Measurements from ENCODE around the gene ACLY.
"Not testable (repeated sequence)": the region's sequence is repeated elsewhere in the genome, so short reads cannot be mapped to it uniquely, and the experiment has no call there.

The ACLY gene

DNA sequence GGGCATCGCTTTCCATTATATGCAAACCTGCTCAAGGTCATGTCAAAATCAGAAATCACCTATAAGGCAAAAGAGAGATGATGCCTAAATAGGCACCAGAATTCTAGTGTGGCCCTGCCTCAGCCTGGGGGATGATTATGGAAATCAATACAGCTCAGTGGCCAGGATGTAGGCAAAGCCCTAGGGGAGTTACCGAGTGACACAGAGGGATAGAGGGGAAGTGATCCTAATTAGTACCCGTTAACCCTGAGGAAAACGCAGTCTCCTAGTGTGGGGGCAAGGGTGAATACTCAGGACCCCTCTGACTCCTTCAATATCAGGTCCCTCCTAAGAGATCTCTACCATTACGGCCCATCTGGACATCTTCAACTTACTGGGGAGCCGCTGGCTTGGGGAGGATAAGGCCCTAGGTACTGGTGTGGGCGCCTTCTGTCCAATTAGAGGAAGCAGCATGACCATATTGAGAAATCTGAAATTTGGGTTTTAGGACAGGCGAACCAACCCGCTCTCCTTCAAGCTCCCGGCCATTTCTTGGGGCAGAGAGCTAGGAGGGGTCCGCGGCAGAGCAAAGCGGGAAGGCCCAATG lies 83.4 kb downstream of the ACLY start:
- DNase-seq (ENCODE audit: low read depth in 2 of 2): no peak

DNA sequence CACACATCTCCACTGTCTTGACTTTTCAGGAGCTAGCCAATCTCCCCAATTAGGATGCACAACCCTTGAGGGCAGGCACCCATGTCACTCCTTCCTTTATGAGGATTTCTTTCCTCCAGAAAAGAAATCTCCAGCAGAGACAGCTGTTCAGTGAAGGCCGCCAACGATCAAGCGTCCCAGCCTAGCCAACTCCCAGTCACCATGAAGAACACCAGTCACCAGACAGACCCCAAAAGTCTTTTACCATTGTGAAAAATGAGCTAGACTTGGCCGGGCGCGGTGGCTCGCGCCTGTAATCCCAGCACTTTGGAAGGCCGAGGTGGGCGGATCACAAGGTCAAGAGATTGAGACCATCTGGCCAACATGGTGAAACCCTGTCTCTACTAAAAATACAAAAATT lies 88.8 kb downstream of the ACLY start:
- not testable (repeated sequence) for DNase-seq (ENCODE audit: low read depth in 2 of 2)

DNA sequence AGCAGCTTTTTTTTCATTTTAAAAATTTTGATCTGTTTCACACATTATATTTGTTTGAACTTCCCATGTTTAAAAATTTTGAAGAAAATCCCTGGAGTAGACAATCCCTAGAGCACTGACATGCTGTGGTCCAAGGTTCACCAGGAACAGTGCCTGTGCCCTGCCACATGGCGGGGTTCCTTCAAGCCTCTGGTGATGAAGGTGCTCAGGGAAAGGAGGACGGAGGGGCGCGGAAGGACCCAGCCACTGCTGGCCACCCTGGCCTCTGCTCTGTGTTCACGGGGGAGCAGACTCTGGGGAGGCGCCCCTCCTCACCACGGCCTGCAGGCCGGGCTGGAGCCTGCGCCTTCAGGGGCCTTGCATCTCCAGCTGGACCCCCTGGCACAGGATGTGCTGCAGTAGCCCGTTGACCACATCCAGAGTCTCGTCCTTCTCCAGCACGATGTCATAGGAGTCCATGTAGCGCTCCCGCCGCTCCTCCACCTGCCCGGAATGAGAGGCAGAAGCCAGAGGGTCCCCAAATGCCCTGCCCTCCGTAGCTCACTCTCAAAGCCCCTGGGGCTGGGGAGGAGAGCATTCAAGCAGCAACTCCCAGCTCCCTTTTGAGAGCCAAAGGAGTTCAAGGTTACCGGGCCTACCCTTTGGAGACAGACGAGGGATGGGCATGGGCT lies 93.4 kb downstream of the ACLY start:
- no peak for DNase-seq (ENCODE audit: low read depth in 2 of 2)

DNA sequence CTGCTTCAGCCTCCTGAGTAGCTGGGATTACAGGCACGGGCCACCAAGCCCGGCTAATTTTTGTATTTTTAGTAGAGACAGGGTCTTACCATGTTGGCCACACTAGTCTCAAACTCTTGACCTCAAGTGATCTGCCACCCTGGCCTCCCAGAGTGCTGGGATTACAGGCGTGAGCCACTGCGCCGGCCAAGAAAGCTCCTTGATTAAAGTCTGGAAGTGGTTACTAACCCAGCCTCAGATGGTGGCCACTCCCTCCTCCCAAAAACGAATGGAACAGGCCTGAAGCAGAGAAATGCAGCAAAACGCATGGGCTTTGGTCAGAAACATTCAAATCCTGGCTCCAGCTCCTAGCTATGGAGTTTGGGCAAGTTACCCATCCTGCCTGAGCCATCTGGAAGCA lies 94.7 kb downstream of the ACLY start:
- no peak for DNase-seq (ENCODE audit: low read depth in 2 of 2)

DNA sequence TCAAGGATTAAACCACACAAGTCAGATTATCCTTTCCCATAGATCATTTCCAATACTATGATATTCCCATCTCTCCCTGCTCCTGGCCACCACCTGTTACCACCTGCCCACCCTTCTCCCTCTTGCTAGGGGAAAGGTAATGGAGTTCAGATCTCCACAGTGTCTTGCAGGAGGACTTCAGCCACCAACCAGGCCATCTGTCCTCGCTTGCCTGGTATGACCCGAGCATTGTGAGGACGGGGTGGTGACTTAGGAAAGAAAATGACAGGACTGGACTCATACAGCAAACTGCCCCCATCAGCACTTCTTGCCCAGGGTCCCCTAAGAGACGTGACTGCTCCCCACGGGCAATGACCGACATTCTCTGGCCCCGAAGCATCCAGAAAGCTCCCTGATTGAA lies 95.2 kb downstream of the ACLY start:
- DNase-seq (ENCODE audit: low read depth in 2 of 2): no peak

DNA sequence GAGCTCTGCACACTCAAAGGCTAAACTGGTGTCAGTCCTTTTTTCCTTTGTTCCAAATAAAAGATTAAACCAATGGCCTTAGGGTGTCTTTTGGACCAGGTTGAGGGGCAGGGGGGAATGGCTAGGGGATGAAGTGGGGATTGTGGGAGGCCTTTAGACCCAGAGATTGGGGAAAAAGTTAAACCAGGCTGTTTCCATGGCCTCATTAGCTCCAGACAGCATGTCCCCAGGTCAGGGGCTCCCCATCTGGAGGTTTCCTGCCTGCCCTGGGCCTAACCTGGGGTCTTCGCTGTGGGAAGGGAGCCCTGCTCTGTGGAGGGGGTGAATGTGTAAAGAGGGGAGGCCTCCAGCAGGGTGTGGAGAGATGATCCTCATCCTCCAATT lies 95.6 kb downstream of the ACLY start:
- DNase-seq (ENCODE audit: low read depth in 2 of 2): no peak

DNA sequence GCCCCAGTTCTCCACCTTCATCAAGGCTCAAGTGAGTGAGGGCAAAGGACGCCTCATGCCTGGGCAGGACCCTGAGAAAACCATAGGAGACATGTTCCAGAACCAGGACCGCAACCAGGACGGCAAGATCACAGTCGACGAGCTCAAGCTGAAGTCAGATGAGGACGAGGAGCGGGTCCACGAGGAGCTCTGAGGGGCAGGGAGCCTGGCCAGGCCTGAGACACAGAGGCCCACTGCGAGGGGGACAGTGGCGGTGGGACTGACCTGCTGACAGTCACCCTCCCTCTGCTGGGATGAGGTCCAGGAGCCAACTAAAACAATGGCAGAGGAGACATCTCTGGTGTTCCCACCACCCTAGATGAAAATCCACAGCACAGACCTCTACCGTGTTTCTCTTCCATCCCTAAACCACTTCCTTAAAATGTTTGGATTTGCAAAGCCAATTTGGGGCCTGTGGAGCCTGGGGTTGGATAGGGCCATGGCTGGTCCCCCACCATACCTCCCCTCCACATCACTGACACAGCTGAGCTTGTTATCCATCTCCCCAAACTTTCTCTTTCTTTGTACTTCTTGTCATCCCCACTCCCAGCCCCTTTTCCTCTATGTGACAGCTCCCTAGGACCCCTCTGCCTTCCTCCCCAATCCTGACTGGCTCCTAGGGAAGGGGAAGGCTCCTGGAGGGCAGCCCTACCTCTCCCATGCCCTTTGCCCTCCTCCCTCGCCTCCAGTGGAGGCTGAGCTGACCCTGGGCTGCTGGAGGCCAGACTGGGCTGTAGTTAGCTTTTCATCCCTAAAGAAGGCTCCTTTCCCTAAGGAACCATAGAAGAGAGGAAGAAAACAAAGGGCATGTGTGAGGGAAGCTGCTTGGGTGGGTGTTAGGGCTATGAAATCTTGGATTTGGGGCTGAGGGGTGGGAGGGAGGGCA lies 96.3 kb downstream of the ACLY start:
- no peak for DNase-seq (ENCODE audit: low read depth in 2 of 2)

DNA sequence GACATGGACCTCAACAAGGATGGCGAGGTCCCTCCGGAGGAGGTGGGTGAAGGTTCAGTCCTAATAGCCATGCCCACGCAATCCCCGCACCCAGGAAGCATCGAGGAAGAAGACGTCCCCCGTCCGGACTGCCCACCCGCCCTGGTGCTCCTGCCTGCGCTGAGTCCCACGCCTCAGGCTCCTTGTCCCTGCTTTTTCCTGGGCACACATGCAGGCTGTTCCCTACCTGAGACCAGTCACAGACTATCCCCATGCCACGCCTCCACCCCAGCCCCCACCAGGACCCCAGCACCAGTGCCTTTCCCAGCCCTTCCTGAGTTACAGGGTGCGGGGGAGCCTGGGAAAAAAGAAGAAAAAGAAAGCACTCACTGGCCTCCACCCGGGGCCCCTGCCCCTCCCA lies 97.0 kb downstream of the ACLY start:
- no peak for DNase-seq (ENCODE audit: low read depth in 2 of 2)

DNA sequence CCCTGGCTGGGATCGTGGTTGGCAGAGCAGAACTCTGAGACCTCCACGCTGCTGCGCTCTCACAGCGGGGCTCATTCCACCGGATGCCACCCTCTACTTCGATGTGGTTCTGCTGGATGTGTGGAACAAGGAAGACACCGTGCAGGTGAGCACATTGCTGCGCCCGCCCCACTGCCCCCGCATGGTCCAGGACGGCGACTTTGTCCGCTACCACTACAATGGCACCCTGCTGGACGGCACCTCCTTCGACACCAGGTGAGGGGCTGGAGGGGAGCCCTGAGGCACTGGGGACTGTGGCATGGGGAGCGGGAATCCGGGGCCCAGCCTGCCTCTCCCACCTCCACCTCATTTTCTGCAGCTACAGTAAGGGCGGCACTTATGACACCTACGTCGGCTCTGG lies 100.7 kb downstream of the ACLY start:
- no peak for DNase-seq (ENCODE audit: low read depth in 2 of 2)
